Stomach (tissue), 9 donors: Measurements from ENCODE around the gene ID4. TPM values are rescaled to one million over a fixed set of nuclear protein-coding genes. Genes with fewer than 3 reads are reported as not detected.

Experiments used
- DNase-seq, 2 donors: peaks; one replicate each; pipeline versions ENCODE4 v3.0.0 to v3.0.0-alpha.2; 2013 to 2019
- H3K27ac ChIP-seq, 5 donors: fragments of 200-600 bp in 4 of 5; sonication (generic) in 4 of 5; one replicate each; pipeline ENCODE4 v1.5.1; 2013 to 2019; ENCODE audit warnings: mild to moderate bottlenecking in 1 of 5, moderate library complexity in 1 of 5
- H3K27me3 ChIP-seq, 3 donors: fragments of 200-600 bp; sonication (generic); one replicate each; pipeline ENCODE4 v1.5.1; 2017 to 2019; ENCODE audit warnings: mixed run types in 1 of 3
- H3K36me3 ChIP-seq, 4 donors: fragments of 200-600 bp; sonication (generic); 1 replicate in 3 of 4; 2 replicates in 1 of 4; pipeline ENCODE4 v1.5.1; 2016 to 2019
- H3K4me1 ChIP-seq, 4 donors: fragments of 200-600 bp; sonication (generic); one replicate each; pipeline ENCODE4 v1.5.1; 2016 to 2019
- H3K4me3 ChIP-seq, 4 donors: fragments of 200-600 bp; sonication (generic) in 3 of 4; one replicate each; pipeline ENCODE4 v1.5.1; 2016 to 2019; ENCODE audit warnings: mild to moderate bottlenecking in 1 of 4
- H3K9me3 ChIP-seq, 4 donors: fragments of 200-600 bp; sonication (generic); one replicate each; pipeline ENCODE4 v1.5.1; 2016 to 2019
- EP300 ChIP-seq: sonication (generic); formaldehyde crosslinking; IDR thresholded peaks from one replicate; pipeline ENCODE4 v1.6.1; 2017; ENCODE audit warnings: antibody characterized with exemption
- POLR2A ChIP-seq, 4 donors: fragments of 450-650 bp; IDR thresholded peaks; one replicate each; pipeline ENCODE4 v1.6.1; 2016; ENCODE audit warnings: antibody characterized with exemption in 4 of 4, control low read depth in 2 of 4, mild to moderate bottlenecking in 1 of 4, moderate library complexity in 1 of 4
- POLR2AphosphoS5 ChIP-seq, 3 donors: sonication (generic); formaldehyde crosslinking; IDR thresholded peaks; one replicate each; pipeline ENCODE4 v1.6.1; 2016; ENCODE audit warnings: antibody characterized with exemption in 3 of 3
- WGBS, 5 donors: extraction: QIAGEN DNeasy Blood & Tissue Kit in 3 of 5; methylation state at CpG; one replicate each; pipeline versions ENCODE4 v1.1.5 to v1.1.7; 2013 to 2018; 5-methylcytosine and 5-hydroxymethylcytosine counted together
- intact Hi-C: fragments of 100-400 bp; cut with DNase I; formaldehyde crosslinking; loops from one replicate; pipeline ENCODE4 v1.15.1; 2023; ENCODE audit warnings: low total_unique reads
- polyA plus RNA-seq, 3 donors: library from polyadenylated mRNA; stranded (reverse); fragments of 200-250 nt; gene quantifications; one replicate each; pipeline ENCODE4 v1.2.3, GENCODE V29; 2013
- total RNA-seq, 5 donors: library from RNA; depleted of rRNA; stranded (reverse); fragments of >200 nt; gene quantifications; one replicate each; pipeline versions ENCODE4 v1.1.0 to v1.2.3, GENCODE V29; 2014 to 2016
- TF ChIP-seq, protein P1 (sequence below), 7 experiments: fragments of 450-650 bp in 4 of 7; fragments of 200-600 bp in 3 of 7; sonication (generic) in 3 of 7; IDR thresholded peaks; one replicate each; pipeline ENCODE4 v1.5.1; 2016 to 2019; ENCODE audit warnings: antibody characterized with exemption in 7 of 7, control low read depth in 2 of 7, mild to moderate bottlenecking in 1 of 7
- donor health status: healthy with polysubstance abuse.
- donor health status: Bipolar disorder and iron deficiency.
- donor health status: healthy.

Gene ID4
- total and polyA plus RNA-seq, 8 donors: 5.3 to 86.5 (median 18.8) TPM; not detected in 1

DNA sequence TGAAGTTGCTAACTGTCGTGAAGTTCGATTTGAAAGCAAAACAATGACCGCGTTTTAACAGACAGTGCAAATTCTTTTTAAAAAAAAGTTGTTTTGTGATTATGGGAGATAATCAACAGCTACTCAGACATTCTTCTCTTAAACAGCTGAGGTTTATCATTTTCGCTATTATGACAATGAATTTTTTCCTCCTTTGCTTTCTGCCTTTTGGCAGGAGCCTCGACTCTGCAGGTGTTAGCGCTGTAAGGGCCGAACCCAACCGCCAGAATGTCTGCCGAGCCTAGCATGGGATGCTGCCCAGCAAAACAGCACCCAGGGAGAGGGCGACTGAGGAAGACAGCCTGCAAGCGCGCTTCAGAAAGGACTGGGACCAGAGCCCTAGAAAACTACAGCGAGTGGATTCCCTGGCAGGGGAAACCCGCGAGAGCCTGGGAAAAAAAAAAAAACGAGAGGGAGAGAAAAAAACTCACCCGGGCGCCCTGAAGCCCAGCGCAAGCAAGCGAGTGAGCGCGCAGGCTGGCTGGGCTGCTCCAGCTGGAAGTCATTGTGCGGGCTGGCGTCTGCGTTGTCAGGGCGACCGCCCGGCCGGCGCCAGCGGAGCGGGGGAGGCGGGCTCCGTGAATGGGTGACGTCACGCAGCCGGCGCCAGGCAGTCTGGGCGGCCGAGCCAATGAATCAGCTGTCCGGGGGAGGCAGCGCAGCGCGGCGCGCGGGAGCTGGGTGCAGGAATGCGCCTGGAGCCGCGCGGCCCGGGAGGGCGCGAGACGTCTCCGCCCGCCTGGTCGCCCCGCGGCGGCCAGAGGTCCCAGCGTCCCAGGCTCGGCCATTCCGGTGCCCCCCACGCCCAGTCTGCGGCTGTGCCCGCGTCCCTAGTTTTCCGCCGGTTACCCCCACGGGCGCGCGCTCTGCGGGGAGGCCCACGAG, 32.7 kb upstream of the ID4 start:
- Histone ChIP-seq H3K27me3 (peaks cover 0 to 8% (median 5%) of the 10 kb centered on the region in 3 donors), H3K36me3 (no peaks in the 10 kb centered on the region), H3K27ac (peak overlapping the region; percentile 91 to 95 (median 95)), H3K4me1 (peaks cover 5 to 28% (median 21%) of the 10 kb centered on the region in 4 donors), H3K9me3 (no peaks in the 10 kb centered on the region), H3K4me3 (peak overlapping the region; percentile 47 to 56 (median 54))
- TF ChIP-seq POLR2AphosphoS5 (IDR thresholded peaks at IDR 0.05): peak; percentile 92 to 94 (median 94)
- TF ChIP-seq POLR2A (IDR thresholded peaks at IDR 0.05): peak in 1 of 4 donors; percentile 10
- TF ChIP-seq, protein P1, sequence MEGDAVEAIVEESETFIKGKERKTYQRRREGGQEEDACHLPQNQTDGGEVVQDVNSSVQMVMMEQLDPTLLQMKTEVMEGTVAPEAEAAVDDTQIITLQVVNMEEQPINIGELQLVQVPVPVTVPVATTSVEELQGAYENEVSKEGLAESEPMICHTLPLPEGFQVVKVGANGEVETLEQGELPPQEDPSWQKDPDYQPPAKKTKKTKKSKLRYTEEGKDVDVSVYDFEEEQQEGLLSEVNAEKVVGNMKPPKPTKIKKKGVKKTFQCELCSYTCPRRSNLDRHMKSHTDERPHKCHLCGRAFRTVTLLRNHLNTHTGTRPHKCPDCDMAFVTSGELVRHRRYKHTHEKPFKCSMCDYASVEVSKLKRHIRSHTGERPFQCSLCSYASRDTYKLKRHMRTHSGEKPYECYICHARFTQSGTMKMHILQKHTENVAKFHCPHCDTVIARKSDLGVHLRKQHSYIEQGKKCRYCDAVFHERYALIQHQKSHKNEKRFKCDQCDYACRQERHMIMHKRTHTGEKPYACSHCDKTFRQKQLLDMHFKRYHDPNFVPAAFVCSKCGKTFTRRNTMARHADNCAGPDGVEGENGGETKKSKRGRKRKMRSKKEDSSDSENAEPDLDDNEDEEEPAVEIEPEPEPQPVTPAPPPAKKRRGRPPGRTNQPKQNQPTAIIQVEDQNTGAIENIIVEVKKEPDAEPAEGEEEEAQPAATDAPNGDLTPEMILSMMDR (IDR thresholded peaks at IDR 0.05): no peak
- peak; percentile 95 for TF ChIP-seq EP300
- intact Hi-C loops: no loop called here
- 0 to 3% (median 1%) methylated on average over 44 to 77 of the region's 77 CpGs for WGBS, 5 donors
- DNase-seq: peak; percentile 95 to 99

DNA sequence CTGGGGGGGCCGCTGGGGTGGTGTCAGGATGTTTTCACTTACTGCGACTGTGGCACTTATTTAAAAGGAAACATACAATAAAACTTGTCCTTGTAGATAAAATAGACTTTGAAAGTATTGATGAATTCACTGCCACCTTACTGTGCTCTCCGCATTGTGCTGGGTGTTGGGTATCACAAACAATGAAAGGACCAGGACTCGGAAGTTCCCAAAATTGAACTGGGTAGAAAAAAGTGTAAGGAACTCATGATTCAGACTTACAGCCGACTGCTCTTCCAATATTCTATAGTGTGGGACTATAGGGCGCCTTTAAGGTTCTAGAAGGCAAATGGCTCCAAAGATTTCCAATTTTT, 32.1 kb upstream of the ID4 start:
- no peak for DNase-seq
- intact Hi-C loops: no loop called here
- WGBS, 5 donors: 20 to 26% (median 24%) methylated on average over 6 of the region's 6 CpGs

DNA sequence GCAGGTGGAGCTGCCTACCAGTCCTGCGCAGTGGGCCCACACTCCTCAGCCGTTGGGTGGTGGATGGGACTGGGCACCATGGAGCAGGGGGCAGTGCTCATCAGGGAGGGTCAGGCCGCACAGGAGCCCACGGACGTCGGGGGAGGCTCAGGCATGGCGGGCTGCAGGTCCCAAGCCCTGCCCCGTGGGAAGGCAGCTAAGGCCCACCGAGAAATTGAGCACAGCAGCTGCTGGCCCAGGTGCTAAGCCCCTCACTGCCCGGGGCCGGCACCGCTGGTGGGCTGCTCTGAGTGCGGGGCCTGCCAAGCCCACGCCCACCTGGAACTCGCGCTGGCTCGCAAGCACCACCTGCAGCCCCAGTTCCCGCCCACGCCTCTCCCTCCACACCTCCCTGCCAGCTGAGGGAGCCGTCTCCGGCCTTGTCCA, 30.2 kb upstream of the ID4 start:
- Histone ChIP-seq H3K27ac (no peak overlapping the region), H3K4me3 (no peak overlapping the region), H3K4me1 (peaks cover 5 to 28% (median 21%) of the 10 kb centered on the region in 4 donors), H3K36me3 (no peaks in the 10 kb centered on the region), H3K27me3 (peaks cover 0 to 8% (median 5%) of the 10 kb centered on the region in 3 donors), H3K9me3 (no peaks in the 10 kb centered on the region)
- WGBS, 5 donors: 91 to 97% (median 96%) methylated on average over 14 to 21 of the region's 21 CpGs
- TF ChIP-seq POLR2AphosphoS5 (IDR thresholded peaks at IDR 0.05): no peak
- DNase-seq: no peak
- intact Hi-C loops: no loop called here

More for the DNA sequence above, 32.1 kb upstream of the ID4 start:
- H3K4me3 ChIP-seq: peak overlapping the region; percentile 47 to 56 (median 54)
- peaks cover 5 to 28% (median 21%) of the 10 kb centered on the region in 4 donors for H3K4me1 ChIP-seq
- H3K27ac ChIP-seq: peak overlapping the region; percentile 91 to 95 (median 95)
- H3K36me3 ChIP-seq: no peaks in the 10 kb centered on the region
- peaks cover 0 to 8% (median 5%) of the 10 kb centered on the region in 3 donors for H3K27me3 ChIP-seq
- TF ChIP-seq POLR2A (IDR thresholded peaks at IDR 0.05): no peak
- TF ChIP-seq POLR2AphosphoS5 (IDR thresholded peaks at IDR 0.05): no peak
- no peak for TF ChIP-seq EP300
- TF ChIP-seq, protein P1 (IDR thresholded peaks at IDR 0.05): no peak
- H3K9me3 ChIP-seq: no peaks in the 10 kb centered on the region

DNA sequence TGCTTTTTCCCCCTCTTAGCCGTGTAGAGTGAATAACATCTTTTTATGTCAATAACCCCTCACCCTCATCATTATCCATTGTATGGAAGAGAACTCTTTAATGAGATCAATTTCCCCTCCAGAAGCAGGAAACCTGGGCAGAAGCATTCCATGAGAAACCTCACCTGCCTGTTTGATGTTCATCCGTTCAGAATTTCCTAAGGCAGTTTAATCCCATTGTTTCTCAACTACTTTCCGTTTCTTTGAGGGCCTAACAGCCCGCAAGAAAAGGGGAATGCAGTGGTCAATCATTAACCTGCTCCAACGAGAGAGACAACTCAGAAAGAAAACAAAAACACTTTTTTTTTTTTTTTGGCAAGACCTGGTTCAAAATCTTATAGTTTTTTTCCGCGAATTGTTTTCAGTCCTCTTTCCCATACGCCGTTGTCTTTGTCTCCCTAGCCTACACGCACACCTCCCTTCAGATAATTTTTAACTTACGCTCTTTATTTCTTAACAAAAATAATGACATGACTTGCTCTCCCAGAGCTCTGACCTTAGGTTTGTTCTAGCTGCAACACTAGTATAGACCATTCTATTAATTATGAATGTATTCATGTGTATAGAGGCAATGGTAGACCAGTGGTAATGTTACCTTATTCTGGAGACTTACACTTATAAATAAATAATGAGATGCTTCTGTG, 25.6 kb upstream of the ID4 start:
- peak in 1 of 2 donors; percentile 62 for DNase-seq
- Histone ChIP-seq H3K27ac (no peak overlapping the region), H3K4me3 (no peak overlapping the region), H3K27me3 (peaks cover 0 to 8% (median 0%) of the 10 kb centered on the region in 3 donors), H3K36me3 (no peaks in the 10 kb centered on the region), H3K4me1 (no peaks in the 10 kb centered on the region), H3K9me3 (no peaks in the 10 kb centered on the region)
- intact Hi-C loops: no loop called here
- 38 to 57% (median 55%) methylated on average over 11 of the region's 11 CpGs for WGBS, 5 donors
- no peak for TF ChIP-seq POLR2AphosphoS5 (IDR thresholded peaks at IDR 0.05)
- no peak for TF ChIP-seq EP300
- TF ChIP-seq, protein P1 (IDR thresholded peaks at IDR 0.05): no peak
- TF ChIP-seq POLR2A (IDR thresholded peaks at IDR 0.05): no peak
